Calu3 (cell line): ENCODE data around the gene E4F1. TPM values are rescaled to one million over a fixed set of nuclear protein-coding genes. Genes with fewer than 3 reads are reported as not detected.
A peak's percentile ranks its signal among the peaks of the same experiment; 100 is the strongest.

Experiments used
- BruUV-seq: library from RNA; stranded (reverse); fragments of 400-500 nt; replicated peaks from 2 replicates; lab custom pipeline; 2021; lab: Mats Ljungman, UMichigan
- CTCF ChIA-PET: fragments of 300-600 bp; sonication (Branson Sonifier 250); formaldehyde crosslinking; loops from one replicate; lab custom pipeline; 2022; ENCODE audit warnings: antibody characterized with exemption; lab: Charles Lee
- DNase-seq: peaks from one replicate; pipeline ENCODE4 v3.0.0; 2022
- H3K27ac Mint-ChIP-seq: one replicate; pipeline ENCODE4 v1.8.0; 2022; ENCODE audit warnings: mixed read lengths; ENCODE audit not compliant: unreplicated experiment
- H3K27me3 Mint-ChIP-seq: one replicate; pipeline ENCODE4 v1.8.0; 2022; ENCODE audit warnings: mixed read lengths; ENCODE audit not compliant: unreplicated experiment
- H3K36me3 Mint-ChIP-seq: one replicate; pipeline ENCODE4 v1.8.0; 2022; ENCODE audit warnings: mild to moderate bottlenecking, moderate library complexity, mixed read lengths; ENCODE audit not compliant: insufficient read depth, unreplicated experiment
- H3K4me1 Mint-ChIP-seq: one replicate; pipeline ENCODE4 v1.8.0; 2022; ENCODE audit warnings: mild to moderate bottlenecking, low read depth, mixed read lengths; ENCODE audit not compliant: unreplicated experiment
- H3K4me3 Mint-ChIP-seq: one replicate; pipeline ENCODE4 v1.8.0; 2022; ENCODE audit warnings: mild to moderate bottlenecking, low read depth, moderate library complexity, mixed read lengths; ENCODE audit not compliant: unreplicated experiment
- H3K9me3 Mint-ChIP-seq: one replicate; pipeline ENCODE4 v1.8.0; 2022; ENCODE audit warnings: low read depth, mixed read lengths; ENCODE audit not compliant: unreplicated experiment
- CTCF ChIP-seq: fragments of 200-600 bp; IDR thresholded peaks from one replicate; pipeline ENCODE4 v1.8.0; 2022; ENCODE audit warnings: antibody characterized with exemption; ENCODE audit not compliant: unreplicated experiment
- intact Hi-C: fragments of 100-400 bp; cut with micrococcal nuclease; formaldehyde crosslinking; loops from one replicate; pipeline ENCODE4 v1.10.0; 2022; ENCODE audit not compliant: unreplicated experiment
- total RNA-seq: library from RNA; stranded (reverse); gene quantifications from 2 replicates; pipeline ENCODE4 v1.2.3, GENCODE V29; 2022

Gene E4F1
- total RNA-seq, 1 experiment from 2014 or later: 35.4 TPM

GRCh38 chr16:2232094-2232990 lies 9.0 kb downstream of the E4F1 start:
- TF ChIP-seq CTCF: no peak
- Mint-ChIP-seq H3K36me3 (peaks cover 72% of the 10 kb centered on the region), H3K4me1 (peaks cover 8% of the 10 kb centered on the region), H3K9me3 (no peaks in the 10 kb centered on the region), H3K27me3 (no peaks in the 10 kb centered on the region), H3K4me3 (no peak overlapping the region), H3K27ac (no peak overlapping the region)
- CTCF ChIA-PET: interaction anchor here (0.6 kb wide), 1 partner anchor 522 kb away, joined by 4 read pairs; no protein-coding TSS in a partner anchor
- intact Hi-C loops: no loop called here
- no TSS peak for BruUV-seq
- DNase-seq: no peak

- no TSS peak for BruUV-seq
- Mint-ChIP-seq H3K4me1 (peaks cover 8% of the 10 kb centered on the region), H3K27me3 (no peaks in the 10 kb centered on the region), H3K9me3 (no peaks in the 10 kb centered on the region), H3K4me3 (no peak overlapping the region), H3K27ac (peak overlapping the region; percentile 61), H3K36me3 (peaks cover 67% of the 10 kb centered on the region)
- TF ChIP-seq CTCF: no peak
- CTCF ChIA-PET: interaction anchor here (0.6 kb wide), 2 partner anchors 15 to 521 kb away, joined by 4 to 5 read pairs; no protein-coding TSS in a partner anchor
- DNase-seq: no peak
- intact Hi-C loops: no loop called here
Observed at GRCh38 chr16:2233046-2233775, 9.8 kb downstream of the E4F1 start.

GRCh38 chr16:2233872-2234812 lies 10.8 kb downstream of the E4F1 start:
- Mint-ChIP-seq H3K9me3 (no peaks in the 10 kb centered on the region), H3K36me3 (peaks cover 72% of the 10 kb centered on the region), H3K4me3 (no peak overlapping the region), H3K27ac (peak overlapping the region; percentile 61), H3K27me3 (no peaks in the 10 kb centered on the region), H3K4me1 (peaks cover 8% of the 10 kb centered on the region)
- TF ChIP-seq CTCF: no peak
- CTCF ChIA-PET: no interaction called here
- intact Hi-C loops: no loop called here
- BruUV-seq: no TSS peak
- DNase-seq: no peak

GRCh38 chr16:2234813-2235170 lies 11.4 kb downstream of the E4F1 start:
- peak overlapping the region; percentile 32 for H3K4me3 Mint-ChIP-seq
- no TSS peak for BruUV-seq
- no peak overlapping the region for H3K27ac Mint-ChIP-seq
- TF ChIP-seq CTCF: no peak
- DNase-seq: no peak
- no peaks in the 10 kb centered on the region for H3K9me3 Mint-ChIP-seq
- peaks cover 72% of the 10 kb centered on the region for H3K36me3 Mint-ChIP-seq
- intact Hi-C loops: no loop called here
- H3K4me1 Mint-ChIP-seq: peaks cover 8% of the 10 kb centered on the region
- no peaks in the 10 kb centered on the region for H3K27me3 Mint-ChIP-seq
- CTCF ChIA-PET: no interaction called here
